ENCODE results near the gene KPNA3. TPM values are rescaled to one million over a fixed set of nuclear protein-coding genes. Genes with fewer than 3 reads are reported as not detected.

KPNA3 gene
- total RNA-seq, 1 experiment from 2014 or later, result 36.8 TPM

DNA sequence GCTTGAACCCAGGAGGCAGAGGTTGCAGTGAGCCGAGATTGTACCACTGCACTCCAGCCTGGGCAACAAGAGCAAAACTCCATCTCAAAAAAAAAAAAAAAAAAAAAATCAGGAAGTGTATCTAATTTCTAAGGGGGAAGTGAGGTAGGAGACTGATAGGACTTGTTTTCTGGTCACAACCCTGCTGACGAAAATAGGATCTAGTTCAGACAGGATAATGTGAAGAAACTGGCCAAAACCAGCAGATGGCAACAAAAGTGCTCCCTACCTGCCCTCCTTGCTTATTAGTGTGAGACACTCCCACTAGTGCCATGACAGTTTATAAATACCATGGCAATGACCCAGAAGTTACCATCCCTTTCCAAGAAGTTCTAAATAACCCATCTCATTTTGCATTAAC lies 36.0 kb upstream of the KPNA3 start:
- ATAC-seq (no peak), DNase-seq (ENCODE audit: low read depth, low spot score) (no peak)
- no peaks in the 10 kb centered on the region for H3K4me1 ChIP-seq (ENCODE audit: control insufficient read depth, insufficient read depth, low read length)
- H3K4me3 ChIP-seq (ENCODE audit: low read depth in 2 of 2, low read length in 2 of 2), result no peak overlapping the region
- CTCF ChIA-PET, result no interaction called here
- no peaks in the 10 kb centered on the region for H3K36me3 ChIP-seq (ENCODE audit: control insufficient read depth, insufficient read depth, low read length)
- H3K9me3 ChIP-seq (ENCODE audit: control insufficient read depth, insufficient read depth, low read depth, low read length), result no peaks in the 10 kb centered on the region
- in situ Hi-C loops (cut with HindIII; ENCODE audit: low pct_unique_long_range_greater_than_20kb, low sequenced_read_pairs) (no loop called here), intact Hi-C loops (cut with micrococcal nuclease; ENCODE audit: unreplicated experiment) (no loop called here)
- no peaks in the 10 kb centered on the region for H3K27me3 ChIP-seq (ENCODE audit: control insufficient read depth, insufficient read depth, low read length)
- no peak for TF ChIP-seq SIN3A (IDR thresholded peaks at IDR 0.05; ENCODE audit: borderline replicate concordance, insufficient read depth, low read depth, low read length)
- TF ChIP-seq, protein P1, sequence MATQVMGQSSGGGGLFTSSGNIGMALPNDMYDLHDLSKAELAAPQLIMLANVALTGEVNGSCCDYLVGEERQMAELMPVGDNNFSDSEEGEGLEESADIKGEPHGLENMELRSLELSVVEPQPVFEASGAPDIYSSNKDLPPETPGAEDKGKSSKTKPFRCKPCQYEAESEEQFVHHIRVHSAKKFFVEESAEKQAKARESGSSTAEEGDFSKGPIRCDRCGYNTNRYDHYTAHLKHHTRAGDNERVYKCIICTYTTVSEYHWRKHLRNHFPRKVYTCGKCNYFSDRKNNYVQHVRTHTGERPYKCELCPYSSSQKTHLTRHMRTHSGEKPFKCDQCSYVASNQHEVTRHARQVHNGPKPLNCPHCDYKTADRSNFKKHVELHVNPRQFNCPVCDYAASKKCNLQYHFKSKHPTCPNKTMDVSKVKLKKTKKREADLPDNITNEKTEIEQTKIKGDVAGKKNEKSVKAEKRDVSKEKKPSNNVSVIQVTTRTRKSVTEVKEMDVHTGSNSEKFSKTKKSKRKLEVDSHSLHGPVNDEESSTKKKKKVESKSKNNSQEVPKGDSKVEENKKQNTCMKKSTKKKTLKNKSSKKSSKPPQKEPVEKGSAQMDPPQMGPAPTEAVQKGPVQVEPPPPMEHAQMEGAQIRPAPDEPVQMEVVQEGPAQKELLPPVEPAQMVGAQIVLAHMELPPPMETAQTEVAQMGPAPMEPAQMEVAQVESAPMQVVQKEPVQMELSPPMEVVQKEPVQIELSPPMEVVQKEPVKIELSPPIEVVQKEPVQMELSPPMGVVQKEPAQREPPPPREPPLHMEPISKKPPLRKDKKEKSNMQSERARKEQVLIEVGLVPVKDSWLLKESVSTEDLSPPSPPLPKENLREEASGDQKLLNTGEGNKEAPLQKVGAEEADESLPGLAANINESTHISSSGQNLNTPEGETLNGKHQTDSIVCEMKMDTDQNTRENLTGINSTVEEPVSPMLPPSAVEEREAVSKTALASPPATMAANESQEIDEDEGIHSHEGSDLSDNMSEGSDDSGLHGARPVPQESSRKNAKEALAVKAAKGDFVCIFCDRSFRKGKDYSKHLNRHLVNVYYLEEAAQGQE (IDR thresholded peaks at IDR 0.05; ENCODE audit: insufficient read depth in 1 of 2, low read depth in 2 of 2, low read length in 1 of 2), result no peak
- TF ChIP-seq TCF7L2 (IDR thresholded peaks at IDR 0.05; ENCODE audit: low read depth, low read length), result no peak
- TF ChIP-seq, protein P2, sequence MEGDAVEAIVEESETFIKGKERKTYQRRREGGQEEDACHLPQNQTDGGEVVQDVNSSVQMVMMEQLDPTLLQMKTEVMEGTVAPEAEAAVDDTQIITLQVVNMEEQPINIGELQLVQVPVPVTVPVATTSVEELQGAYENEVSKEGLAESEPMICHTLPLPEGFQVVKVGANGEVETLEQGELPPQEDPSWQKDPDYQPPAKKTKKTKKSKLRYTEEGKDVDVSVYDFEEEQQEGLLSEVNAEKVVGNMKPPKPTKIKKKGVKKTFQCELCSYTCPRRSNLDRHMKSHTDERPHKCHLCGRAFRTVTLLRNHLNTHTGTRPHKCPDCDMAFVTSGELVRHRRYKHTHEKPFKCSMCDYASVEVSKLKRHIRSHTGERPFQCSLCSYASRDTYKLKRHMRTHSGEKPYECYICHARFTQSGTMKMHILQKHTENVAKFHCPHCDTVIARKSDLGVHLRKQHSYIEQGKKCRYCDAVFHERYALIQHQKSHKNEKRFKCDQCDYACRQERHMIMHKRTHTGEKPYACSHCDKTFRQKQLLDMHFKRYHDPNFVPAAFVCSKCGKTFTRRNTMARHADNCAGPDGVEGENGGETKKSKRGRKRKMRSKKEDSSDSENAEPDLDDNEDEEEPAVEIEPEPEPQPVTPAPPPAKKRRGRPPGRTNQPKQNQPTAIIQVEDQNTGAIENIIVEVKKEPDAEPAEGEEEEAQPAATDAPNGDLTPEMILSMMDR (IDR thresholded peaks at IDR 0.05), result no peak
- TF ChIP-seq POLR2AphosphoS5 (IDR thresholded peaks at IDR 0.05; ENCODE audit: low read depth, low read length), result no peak
- POLR2A ChIA-PET, result no interaction called here
- no peak overlapping the region for H3K27ac ChIP-seq (ENCODE audit: low read length)
- BruUV-seq (replicated peaks), result no TSS peak

DNA sequence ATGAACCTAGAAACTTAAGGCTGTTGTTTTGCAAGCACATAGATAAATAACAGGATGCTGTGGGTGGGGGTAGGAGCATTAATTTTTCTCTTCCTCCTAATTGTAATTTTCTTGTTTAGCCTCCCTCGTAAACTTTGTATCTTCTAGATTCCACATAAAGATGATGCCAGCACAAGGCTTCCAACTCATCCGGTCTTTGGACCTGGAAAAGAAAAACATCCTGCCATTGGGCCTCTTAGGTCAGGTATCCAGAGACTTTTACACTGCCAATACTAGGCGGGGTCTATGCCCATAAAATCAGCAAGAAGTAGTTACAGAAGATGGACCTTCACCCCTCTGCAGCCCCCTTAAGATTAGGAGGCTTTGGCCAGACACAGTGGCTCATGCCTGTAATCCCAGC lies 35.4 kb upstream of the KPNA3 start:
- H3K4me3 ChIP-seq (ENCODE audit: low read depth in 2 of 2, low read length in 2 of 2), result no peak overlapping the region
- no peak for DNase-seq (ENCODE audit: low read depth, low spot score)
- BruUV-seq (replicated peaks), result no TSS peak
- H3K4me1 ChIP-seq (ENCODE audit: control insufficient read depth, insufficient read depth, low read length), result no peaks in the 10 kb centered on the region
- POLR2A ChIA-PET, result no interaction called here
- ATAC-seq, result no peak
- CTCF ChIA-PET, result no interaction called here
- in situ Hi-C loops (cut with HindIII; ENCODE audit: low pct_unique_long_range_greater_than_20kb, low sequenced_read_pairs) (no loop called here), intact Hi-C loops (cut with micrococcal nuclease; ENCODE audit: unreplicated experiment) (no loop called here)
- H3K9me3 ChIP-seq (ENCODE audit: control insufficient read depth, insufficient read depth, low read depth, low read length), result no peaks in the 10 kb centered on the region
- TF ChIP-seq, protein P1 (IDR thresholded peaks at IDR 0.05; ENCODE audit: insufficient read depth in 1 of 2, low read depth in 2 of 2, low read length in 1 of 2), result no peak
- TF ChIP-seq, protein P2 (IDR thresholded peaks at IDR 0.05), result no peak
- TF ChIP-seq POLR2AphosphoS5 (IDR thresholded peaks at IDR 0.05; ENCODE audit: low read depth, low read length) (no peak), TCF7L2 (IDR thresholded peaks at IDR 0.05; ENCODE audit: low read depth, low read length) (no peak), SIN3A (IDR thresholded peaks at IDR 0.05; ENCODE audit: borderline replicate concordance, insufficient read depth, low read depth, low read length) (no peak)
- no peaks in the 10 kb centered on the region for H3K36me3 ChIP-seq (ENCODE audit: control insufficient read depth, insufficient read depth, low read length)
- no peak overlapping the region for H3K27ac ChIP-seq (ENCODE audit: low read length)
- no peaks in the 10 kb centered on the region for H3K27me3 ChIP-seq (ENCODE audit: control insufficient read depth, insufficient read depth, low read length)

Measured in Panc1 (cell line).